ENCODE data around the gene SLC38A8. TPM values are rescaled to one million over a fixed set of nuclear protein-coding genes. Genes with fewer than 3 reads are reported as not detected.

SLC38A8 gene
- total and polyA plus RNA-seq, 4 donors: 0.28 to 1.4 (median 1.1) TPM

DNA sequence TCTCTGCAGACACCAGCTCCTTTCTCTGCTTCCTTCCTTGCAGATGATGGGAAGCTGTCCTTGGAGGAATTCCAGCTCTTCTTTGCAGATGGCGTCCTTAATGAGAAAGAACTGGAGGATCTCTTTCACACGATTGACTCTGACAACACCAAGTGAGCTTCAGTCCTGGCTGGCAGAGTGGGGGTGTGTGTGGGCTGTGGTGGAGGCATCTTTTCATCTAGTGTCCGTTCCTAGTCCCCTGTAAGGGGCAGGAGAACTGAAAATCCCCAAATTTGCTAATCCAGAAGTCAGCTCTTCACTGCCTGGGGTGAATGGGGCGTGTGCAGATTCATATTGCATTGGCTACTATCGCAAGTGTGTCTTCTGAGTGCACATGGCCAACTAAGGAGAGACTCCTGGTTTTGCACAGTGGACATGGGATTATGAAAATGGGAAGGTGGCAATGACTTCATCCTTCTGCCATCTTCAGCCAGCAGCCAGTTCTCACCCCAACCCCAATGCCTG, 64.1 kb downstream of the SLC38A8 start:
- WGBS (ENCODE audit: insufficient coverage): 84% methylated on average over 4 of the region's 5 CpGs
- no peak for DNase-seq (ENCODE audit: low read depth in 4 of 6, low spot score in 6 of 6)
- H3K36me3 ChIP-seq (ENCODE audit: control insufficient read depth, insufficient read depth, low read length): peaks cover 20% of the 10 kb centered on the region
- peaks cover 13% of the 10 kb centered on the region for H3K4me1 ChIP-seq (ENCODE audit: control insufficient read depth, insufficient read depth, low read length)
- H3K9me3 ChIP-seq (ENCODE audit: control insufficient read depth, insufficient read depth, low read length): no peaks in the 10 kb centered on the region
- no peaks in the 10 kb centered on the region for H3K27me3 ChIP-seq (ENCODE audit: control insufficient read depth, insufficient read depth, low read length)
- no peak overlapping the region for H3K4me3 ChIP-seq (ENCODE audit: low read depth, low read length)
- no peak overlapping the region for H3K27ac ChIP-seq (ENCODE audit: low read depth, low read length)

DNA sequence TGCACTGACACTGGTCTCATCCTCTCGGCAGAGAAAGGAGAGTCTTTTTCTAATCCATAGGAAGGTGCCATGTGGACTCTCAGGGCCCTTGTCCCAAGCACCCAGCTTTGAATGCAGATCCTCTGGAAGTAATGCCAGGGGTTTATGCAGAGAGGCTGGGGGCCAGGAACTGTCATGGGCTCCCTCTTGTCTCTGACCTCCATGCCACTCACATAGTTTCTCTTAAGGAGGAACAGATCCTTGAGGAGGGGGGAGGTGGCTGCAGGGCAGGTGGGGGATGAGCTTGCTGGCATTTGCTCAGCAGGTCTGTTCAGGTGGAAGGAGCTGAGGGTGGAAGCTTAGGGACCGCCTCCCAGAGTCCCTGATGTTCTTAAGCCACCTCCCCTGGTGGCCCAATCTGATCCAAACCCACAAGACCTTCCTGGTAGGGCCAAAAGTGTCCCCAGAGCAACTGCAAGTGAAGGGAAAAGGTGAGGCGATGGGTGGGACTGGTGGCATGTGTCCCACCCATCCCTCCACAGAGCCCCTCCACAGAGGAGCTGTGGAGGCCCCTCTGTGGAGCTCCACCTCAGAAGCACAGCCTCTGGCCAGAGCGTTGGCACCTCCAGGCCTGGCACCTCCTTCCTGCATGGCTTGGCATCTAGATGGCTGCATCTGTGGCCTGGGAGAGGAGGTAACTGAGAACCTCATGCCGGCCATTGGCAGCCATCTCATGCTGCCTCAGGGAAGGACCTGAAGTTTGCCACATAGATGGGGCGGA, 65.4 kb downstream of the SLC38A8 start:
- no peak for DNase-seq (ENCODE audit: low read depth in 4 of 6, low spot score in 6 of 6)
- H3K36me3 ChIP-seq (ENCODE audit: control insufficient read depth, insufficient read depth, low read length): peaks cover 20% of the 10 kb centered on the region
- no peaks in the 10 kb centered on the region for H3K27me3 ChIP-seq (ENCODE audit: control insufficient read depth, insufficient read depth, low read length)
- H3K27ac ChIP-seq (ENCODE audit: low read depth, low read length): no peak overlapping the region
- H3K9me3 ChIP-seq (ENCODE audit: control insufficient read depth, insufficient read depth, low read length): no peaks in the 10 kb centered on the region
- peaks cover 13% of the 10 kb centered on the region for H3K4me1 ChIP-seq (ENCODE audit: control insufficient read depth, insufficient read depth, low read length)
- 95% methylated on average over 4 of the region's 6 CpGs for WGBS (ENCODE audit: insufficient coverage)
- no peak overlapping the region for H3K4me3 ChIP-seq (ENCODE audit: low read depth, low read length)

DNA sequence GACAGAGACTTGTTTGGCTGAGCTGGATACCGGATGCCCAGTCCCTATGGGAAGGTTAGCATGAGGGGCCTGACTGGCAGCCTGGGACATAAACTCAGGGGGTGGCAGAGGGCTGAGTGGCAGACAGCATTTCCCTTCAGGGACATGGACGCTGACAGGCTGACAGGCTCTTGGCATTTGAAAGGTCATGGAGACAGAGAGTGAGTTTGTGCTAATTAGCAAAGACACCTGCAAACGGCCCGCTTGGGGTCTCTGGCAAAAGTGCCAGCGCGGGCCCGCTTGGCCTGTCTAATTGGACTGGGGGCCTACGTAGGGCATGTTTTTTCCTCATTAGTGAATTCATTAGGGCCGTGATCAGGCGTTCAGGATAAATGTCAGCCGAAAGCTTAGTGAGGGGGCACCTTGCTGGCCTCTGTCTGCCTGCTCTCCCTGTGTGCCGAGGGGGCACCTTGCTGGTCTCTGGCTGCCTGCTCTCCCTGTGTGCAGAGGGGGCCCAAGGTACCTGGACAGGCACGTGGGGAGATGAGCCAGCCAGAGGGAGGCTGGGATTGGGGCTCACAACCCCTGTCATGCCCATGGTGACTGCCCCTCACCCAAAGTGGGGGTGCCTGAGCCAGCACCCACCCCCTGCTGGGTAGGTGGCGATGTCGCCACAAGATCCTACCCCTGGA, 66.9 kb downstream of the SLC38A8 start:
- Histone ChIP-seq H3K4me3 (ENCODE audit: low read depth, low read length) (no peak overlapping the region), H3K27ac (ENCODE audit: low read depth, low read length) (no peak overlapping the region), H3K36me3 (ENCODE audit: control insufficient read depth, insufficient read depth, low read length) (peaks cover 20% of the 10 kb centered on the region), H3K9me3 (ENCODE audit: control insufficient read depth, insufficient read depth, low read length) (no peaks in the 10 kb centered on the region), H3K4me1 (ENCODE audit: control insufficient read depth, insufficient read depth, low read length) (peaks cover 13% of the 10 kb centered on the region), H3K27me3 (ENCODE audit: control insufficient read depth, insufficient read depth, low read length) (no peaks in the 10 kb centered on the region)
- DNase-seq (ENCODE audit: low read depth in 4 of 6, low spot score in 6 of 6): peak in 1 of 6 donors; percentile 49
- WGBS (ENCODE audit: insufficient coverage): 78% methylated on average over 15 of the region's 15 CpGs

GRCh38 chr16:83974475-83974874, 68.1 kb downstream of the SLC38A8 start:
- no peak overlapping the region for H3K4me3 ChIP-seq (ENCODE audit: low read depth, low read length)
- WGBS (ENCODE audit: insufficient coverage): 54% methylated on average over 4 of the region's 7 CpGs
- peak in 1 of 6 donors; percentile 65 for DNase-seq (ENCODE audit: low read depth in 4 of 6, low spot score in 6 of 6)

DNA sequence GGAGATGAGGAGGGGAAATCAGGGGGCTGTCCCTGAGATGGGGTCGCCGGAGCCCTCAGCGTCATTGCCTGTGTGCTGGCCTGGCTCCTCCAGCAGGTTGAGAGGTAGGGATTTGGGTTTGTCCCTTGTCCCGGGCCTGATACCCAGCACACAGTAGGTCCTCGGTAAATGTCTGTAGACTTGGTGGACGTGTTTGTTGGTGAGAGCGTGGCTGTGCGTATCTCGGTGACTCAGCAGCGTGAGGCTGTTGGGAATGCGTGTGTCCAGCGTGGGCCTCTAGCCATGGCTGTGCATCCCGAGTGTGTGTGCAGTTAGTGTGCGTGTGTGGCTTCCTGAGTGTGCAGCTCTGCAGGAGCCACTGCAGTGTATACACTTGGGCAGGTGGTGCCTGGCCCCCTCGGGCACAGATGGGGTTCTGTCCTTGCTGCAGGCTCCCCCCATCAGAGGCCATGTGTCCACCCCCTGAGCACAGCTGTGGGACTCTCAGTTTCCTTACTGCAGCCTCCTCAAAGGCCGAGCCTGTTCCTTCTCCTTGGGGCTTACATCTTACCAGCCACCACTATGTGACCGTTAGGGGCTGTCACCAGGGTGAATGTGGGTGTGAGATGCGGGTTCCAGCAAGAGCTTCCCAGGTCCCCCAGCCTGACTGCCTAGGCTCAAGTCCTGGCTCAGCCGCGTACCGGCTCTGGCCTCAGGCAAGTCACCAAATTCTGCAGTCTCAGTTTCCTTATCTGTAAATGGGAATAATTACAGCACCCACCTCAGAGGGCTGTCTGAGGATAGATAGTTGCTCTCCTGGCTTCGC, 68.8 kb downstream of the SLC38A8 start:
- no peak for DNase-seq (ENCODE audit: low read depth in 4 of 6, low spot score in 6 of 6)
- Histone ChIP-seq H3K4me1 (ENCODE audit: control insufficient read depth, insufficient read depth, low read length) (peaks cover 31% of the 10 kb centered on the region), H3K36me3 (ENCODE audit: control insufficient read depth, insufficient read depth, low read length) (peaks cover 9% of the 10 kb centered on the region), H3K27ac (ENCODE audit: low read depth, low read length) (no peak overlapping the region), H3K27me3 (ENCODE audit: control insufficient read depth, insufficient read depth, low read length) (peaks cover 2% of the 10 kb centered on the region), H3K9me3 (ENCODE audit: control insufficient read depth, insufficient read depth, low read length) (no peaks in the 10 kb centered on the region), H3K4me3 (ENCODE audit: low read depth, low read length) (no peak overlapping the region)
- 85% methylated on average over 15 of the region's 22 CpGs for WGBS (ENCODE audit: insufficient coverage)

More at GRCh38 chr16:83974475-83974874, 68.1 kb downstream of the SLC38A8 start:
- peaks cover 12% of the 10 kb centered on the region for H3K36me3 ChIP-seq (ENCODE audit: control insufficient read depth, insufficient read depth, low read length)
- no peaks in the 10 kb centered on the region for H3K9me3 ChIP-seq (ENCODE audit: control insufficient read depth, insufficient read depth, low read length)
- H3K4me1 ChIP-seq (ENCODE audit: control insufficient read depth, insufficient read depth, low read length): peaks cover 25% of the 10 kb centered on the region
- H3K27ac ChIP-seq (ENCODE audit: low read depth, low read length): no peak overlapping the region
- no peaks in the 10 kb centered on the region for H3K27me3 ChIP-seq (ENCODE audit: control insufficient read depth, insufficient read depth, low read length)

DNA sequence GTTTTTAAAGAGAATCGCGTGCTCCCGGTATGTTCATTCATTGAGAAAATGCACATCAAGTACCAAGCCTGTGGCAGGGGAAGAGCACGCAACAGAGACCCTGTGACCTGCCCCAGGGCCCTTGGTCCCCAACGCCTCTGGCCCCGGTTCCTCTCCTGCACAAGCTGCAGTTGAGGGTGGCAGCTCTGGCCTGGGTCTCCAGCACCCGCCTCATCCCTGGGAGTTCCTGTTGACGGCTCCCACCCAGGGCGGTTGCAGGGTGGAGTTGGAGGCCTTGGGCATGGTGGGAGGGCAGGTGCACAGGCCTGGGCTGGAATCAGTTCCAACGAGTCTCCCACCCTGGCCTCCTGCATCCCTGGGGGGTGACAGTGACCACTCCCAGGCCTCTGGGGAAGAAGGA, 69.5 kb downstream of the SLC38A8 start:
- Histone ChIP-seq H3K4me1 (ENCODE audit: control insufficient read depth, insufficient read depth, low read length) (peaks cover 31% of the 10 kb centered on the region), H3K27ac (ENCODE audit: low read depth, low read length) (no peak overlapping the region), H3K36me3 (ENCODE audit: control insufficient read depth, insufficient read depth, low read length) (peaks cover 9% of the 10 kb centered on the region), H3K9me3 (ENCODE audit: control insufficient read depth, insufficient read depth, low read length) (no peaks in the 10 kb centered on the region), H3K27me3 (ENCODE audit: control insufficient read depth, insufficient read depth, low read length) (peaks cover 2% of the 10 kb centered on the region), H3K4me3 (ENCODE audit: low read depth, low read length) (no peak overlapping the region)
- WGBS (ENCODE audit: insufficient coverage): 80% methylated on average over 10 of the region's 10 CpGs
- no peak for DNase-seq (ENCODE audit: low read depth in 4 of 6, low spot score in 6 of 6)

DNA sequence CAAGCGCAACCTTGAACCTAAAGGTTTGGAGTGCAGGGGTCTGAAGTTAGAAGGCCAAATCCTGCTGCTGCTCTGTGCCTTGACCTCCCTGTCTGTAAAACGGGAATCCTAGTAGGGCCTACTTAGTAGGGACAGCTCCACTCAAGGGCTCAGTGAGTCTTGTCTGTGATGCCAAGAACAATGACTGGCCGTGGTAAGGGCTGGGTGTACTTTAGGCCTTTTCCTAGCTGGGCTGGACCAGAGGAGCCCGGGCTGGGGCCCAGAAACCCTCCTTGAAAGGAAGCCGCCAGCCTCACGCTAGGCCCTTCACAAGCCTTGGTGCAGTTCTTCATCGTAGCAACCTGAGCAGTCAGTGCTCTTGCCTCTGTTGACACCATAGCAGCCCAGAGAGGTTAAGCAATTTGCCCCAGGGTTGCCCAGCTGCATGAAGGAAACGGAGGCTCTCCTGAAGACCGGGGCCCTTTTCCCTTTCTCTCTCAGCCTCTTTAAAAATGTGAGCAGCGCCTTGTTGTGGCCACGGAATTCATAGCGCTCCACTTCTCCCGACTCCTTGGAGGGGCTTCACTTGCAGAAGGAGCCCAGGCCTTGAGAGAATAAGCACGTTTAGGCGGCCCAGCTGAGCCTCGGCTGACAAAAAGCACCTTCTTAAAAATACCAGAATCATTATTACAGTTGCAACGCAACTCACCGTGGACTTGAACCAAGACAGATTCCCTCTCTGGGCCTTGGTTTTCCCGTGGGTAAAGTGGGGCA, 70.2 kb downstream of the SLC38A8 start:
- WGBS (ENCODE audit: insufficient coverage): 80% methylated on average over 17 of the region's 19 CpGs
- Histone ChIP-seq H3K27ac (ENCODE audit: low read depth, low read length) (no peak overlapping the region), H3K9me3 (ENCODE audit: control insufficient read depth, insufficient read depth, low read length) (no peaks in the 10 kb centered on the region)

GRCh38 chr16:83971165-83972130, 71.1 kb downstream of the SLC38A8 start:
- no peak for DNase-seq (ENCODE audit: low read depth in 4 of 6, low spot score in 6 of 6)
- no peak overlapping the region for H3K27ac ChIP-seq (ENCODE audit: low read depth, low read length)
- H3K27me3 ChIP-seq (ENCODE audit: control insufficient read depth, insufficient read depth, low read length): peaks cover 2% of the 10 kb centered on the region
- no peaks in the 10 kb centered on the region for H3K9me3 ChIP-seq (ENCODE audit: control insufficient read depth, insufficient read depth, low read length)
- WGBS (ENCODE audit: insufficient coverage): 74% methylated on average over 19 of the region's 27 CpGs
- no peak overlapping the region for H3K4me3 ChIP-seq (ENCODE audit: low read depth, low read length)
- peaks cover 9% of the 10 kb centered on the region for H3K36me3 ChIP-seq (ENCODE audit: control insufficient read depth, insufficient read depth, low read length)
- peaks cover 34% of the 10 kb centered on the region for H3K4me1 ChIP-seq (ENCODE audit: control insufficient read depth, insufficient read depth, low read length)

More for the DNA sequence above, 70.2 kb downstream of the SLC38A8 start:
- Histone ChIP-seq H3K4me1 (ENCODE audit: control insufficient read depth, insufficient read depth, low read length) (peaks cover 34% of the 10 kb centered on the region), H3K36me3 (ENCODE audit: control insufficient read depth, insufficient read depth, low read length) (peaks cover 9% of the 10 kb centered on the region), H3K4me3 (ENCODE audit: low read depth, low read length) (no peak overlapping the region), H3K27me3 (ENCODE audit: control insufficient read depth, insufficient read depth, low read length) (peaks cover 2% of the 10 kb centered on the region)
- no peak for DNase-seq (ENCODE audit: low read depth in 4 of 6, low spot score in 6 of 6)
